Stimulated activated CD4-positive, alpha-beta T cell treated with anti-CD3 and anti-CD28 coated beads, TNF-alpha, amount 100 ng/mL, for 24 hours (primary cell): ENCODE results near the gene EGF.

Experiments used
- DNase-seq, 3 experiments: peaks; one replicate each; pipeline ENCODE4 v3.0.0-alpha.2; 2020; ENCODE audit warnings: low read depth in 3 of 3

EGF gene

DNA sequence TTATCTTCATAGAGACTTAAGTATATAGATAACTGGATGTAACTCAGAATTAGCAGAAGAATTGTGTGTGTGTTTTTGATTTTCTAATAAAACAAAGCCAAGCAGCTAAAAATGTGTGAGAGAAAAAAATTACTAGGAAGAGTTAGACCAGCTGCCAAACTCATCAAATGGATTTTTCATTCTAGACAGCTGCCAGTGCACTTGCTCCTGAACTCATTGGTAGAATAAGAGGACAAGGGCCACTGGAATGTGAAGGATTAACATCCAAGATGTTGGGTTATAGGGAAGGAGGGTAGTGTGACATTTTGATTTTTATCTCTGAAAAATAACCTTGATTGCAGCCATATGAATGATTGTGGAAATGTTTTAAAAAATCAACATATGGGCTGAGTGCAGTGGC, 49.7 kb downstream of the EGF start:
- DNase-seq = no peak

DNA sequence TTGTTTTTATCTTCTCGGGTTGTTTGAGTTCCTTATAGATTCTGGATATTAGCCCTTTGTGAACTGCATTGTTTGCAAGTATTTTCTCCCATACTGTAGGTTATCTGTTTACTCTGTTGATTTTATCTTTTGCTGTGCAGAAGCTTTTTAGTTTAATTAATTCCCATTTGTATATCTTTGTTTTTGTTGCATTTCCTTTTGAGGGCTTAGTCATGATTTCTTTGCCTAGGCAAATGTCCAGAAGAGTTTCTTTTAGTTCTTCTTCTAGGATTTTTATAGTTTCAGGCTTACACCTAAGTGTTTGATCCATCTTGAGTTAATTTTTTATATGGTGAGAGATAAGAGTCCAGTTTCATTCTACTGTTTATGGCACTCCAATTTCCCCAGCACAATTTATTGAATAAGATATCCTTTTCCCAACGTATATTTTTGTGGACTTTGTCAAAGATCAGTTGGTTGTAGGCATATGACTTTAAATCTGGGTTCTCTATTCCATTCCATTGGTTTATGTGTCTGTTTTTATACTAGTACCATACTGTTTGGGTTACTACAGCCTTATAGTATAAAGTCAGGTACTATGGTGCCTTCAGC, 54.3 kb downstream of the EGF start:
- DNase-seq = no peak

DNA sequence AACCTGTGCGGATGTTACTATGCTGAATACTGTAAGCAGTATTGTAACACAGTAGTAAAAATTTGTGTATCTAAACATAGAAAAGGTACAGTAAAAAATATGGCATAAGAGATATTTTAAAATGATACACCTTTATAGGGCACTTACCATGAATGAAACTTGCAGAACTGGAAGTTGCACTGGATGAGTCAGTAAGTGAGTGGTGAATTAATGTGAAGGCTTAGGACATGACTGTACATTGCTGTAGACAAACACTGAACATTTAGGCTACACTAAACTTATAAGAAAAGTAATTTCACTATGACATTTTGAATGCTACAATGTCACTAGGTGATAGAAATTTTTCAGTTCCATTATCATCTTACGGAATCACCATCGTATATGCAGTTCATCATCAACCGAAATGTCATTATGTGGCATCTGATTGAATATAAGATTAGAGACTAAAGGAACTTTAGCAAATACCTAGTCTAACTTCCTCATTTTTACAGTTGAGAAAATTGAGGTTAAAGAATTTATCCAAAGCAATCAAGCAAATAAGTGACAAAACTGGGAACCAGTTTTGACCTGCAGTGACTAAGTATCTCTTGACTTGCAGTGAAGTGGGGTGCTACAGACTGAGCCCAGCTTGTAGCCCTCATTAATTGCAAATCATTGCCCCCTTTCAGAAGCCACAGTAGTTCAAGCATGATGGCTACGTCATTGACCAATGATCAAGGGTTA, 55.3 kb downstream of the EGF start:
- DNase-seq = no peak

DNA sequence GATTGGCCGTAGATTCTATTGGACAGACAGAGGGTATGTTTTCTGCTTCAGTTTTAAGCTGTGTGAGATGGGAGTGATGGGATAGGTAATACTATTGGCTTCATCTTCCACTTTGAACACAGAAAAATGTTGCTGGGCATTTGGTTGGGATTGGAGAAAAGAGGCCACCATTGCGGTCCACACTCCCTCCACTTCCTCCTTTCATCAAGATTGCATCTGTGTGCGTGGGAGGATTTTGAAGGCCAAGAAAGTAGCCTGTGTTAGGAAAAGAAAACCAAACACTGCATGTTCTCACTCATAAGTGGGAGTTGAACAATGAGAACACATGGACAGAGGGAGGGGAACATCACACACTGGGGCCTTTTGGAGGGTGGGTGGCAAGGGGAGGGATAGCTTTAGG, 56.4 kb downstream of the EGF start:
- no peak for DNase-seq

DNA sequence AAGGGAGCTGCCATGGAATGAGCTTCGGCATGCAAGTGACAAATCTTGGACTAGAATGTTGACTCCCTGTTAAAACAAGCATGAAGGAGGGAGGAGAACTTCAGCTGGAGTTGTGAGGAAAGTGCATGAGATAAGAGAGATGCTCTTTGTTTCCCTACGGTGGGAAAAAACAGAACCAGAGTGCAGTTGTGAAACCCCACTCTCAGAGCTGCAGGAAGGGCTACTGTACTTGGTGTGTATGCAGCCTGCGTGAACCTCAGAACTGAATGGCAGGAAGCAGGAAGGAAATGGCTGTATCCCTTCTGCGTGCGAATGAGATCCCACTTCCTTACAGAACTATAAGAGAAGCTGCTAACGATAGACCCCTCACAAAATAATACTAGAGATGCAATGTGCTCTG, 57.2 kb downstream of the EGF start:
- DNase-seq = no peak

DNA sequence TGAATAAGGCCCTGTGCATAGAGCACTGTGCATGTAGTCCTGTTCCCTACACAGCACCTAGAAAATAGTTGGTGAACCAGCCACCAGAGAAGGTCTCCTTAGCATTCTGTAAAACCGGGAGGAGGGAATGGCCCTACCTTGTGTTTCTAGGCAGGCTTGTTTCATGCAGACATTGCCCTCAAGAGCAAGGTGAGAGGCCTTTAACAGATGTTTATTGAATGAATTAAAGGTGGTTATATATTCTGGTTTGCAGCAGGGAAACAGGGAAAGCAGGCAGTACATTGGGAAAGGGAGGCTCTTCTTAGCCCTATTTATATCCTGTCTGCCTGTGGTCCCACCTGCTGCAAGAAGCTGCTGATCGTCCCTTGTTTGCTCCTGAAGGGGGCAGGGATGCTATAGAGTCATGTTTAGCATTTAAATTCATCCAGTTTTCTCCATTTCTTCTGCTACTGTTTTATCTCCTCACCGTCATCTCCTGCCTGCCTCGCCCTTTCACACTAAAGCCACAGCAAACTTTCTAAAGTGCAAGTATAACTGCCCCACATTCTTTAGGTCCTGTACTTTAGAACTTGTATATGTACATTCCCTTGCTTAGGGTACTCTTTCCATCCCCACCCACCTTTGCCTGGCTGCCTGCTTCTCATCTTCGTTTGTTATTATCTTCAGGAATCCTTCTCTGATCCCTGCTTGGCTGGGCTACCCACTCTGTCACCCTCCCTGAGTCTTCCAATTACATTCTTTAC, 60.3 kb downstream of the EGF start:
- DNase-seq = no peak

DNA sequence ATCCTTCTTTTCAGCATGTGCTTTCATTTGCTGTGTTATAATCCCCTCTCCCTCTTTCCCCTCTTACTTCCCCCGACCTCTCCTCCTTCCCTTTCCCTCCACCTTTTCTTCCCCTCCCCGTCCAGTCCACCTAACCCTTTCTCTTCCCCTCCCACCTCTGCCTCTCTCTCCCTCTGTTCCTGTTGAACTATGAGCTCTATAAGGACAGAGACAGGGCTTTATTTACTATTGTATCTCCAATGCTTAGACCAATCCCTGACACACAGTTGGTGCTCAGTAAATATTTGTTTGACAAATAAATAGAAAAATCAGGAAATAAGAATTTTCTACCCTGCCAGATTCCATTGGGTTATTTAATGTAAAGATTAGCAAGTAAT, 60.8 kb downstream of the EGF start:
- DNase-seq = no peak

DNA sequence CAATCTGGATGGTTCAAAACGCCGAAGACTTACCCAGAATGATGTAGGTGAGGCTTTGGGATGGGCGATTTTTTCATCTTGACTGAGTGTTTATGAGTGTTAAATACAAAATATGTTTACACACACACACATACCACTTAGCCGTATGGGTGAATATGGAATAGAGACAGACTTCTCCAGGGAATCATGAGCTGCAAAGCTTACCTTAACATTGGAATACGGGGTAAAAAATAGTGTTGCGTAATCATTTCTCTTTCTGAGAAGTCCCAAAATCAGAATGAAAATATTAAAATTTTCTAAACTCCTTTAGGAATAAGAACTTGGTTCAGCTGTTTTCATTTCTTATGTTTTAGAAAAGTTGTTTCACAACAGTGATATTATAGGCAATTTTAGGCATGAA, 63.5 kb downstream of the EGF start:
- no peak for DNase-seq

DNA sequence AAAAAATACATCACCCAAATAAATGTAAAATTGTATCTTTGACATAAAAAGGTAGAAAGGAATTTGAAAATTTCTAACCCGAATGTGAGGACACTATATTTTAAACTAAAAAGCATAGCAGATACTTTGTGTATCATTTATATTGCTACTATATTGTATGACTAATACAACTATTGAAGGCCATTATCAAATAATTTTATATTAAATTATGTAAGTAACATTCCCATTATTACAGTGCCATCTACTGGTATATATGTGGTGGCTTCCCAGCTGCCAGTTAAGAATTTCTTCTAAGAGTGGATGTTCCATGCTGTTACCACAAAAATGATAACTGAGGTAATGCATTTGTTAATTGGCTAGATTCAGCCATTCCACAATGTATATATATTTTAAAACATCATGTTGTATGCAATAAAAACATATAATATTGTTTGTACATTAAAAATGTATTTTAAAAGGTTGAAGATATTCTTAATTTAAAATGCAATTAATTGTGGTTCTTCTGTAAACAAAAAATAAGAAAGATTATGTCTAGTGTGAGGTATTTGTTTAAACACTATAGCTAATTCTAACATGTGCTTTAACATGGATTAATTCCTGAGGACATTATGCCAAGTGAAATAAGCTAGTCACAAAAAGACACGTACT, 65.3 kb downstream of the EGF start:
- DNase-seq = no peak

DNA sequence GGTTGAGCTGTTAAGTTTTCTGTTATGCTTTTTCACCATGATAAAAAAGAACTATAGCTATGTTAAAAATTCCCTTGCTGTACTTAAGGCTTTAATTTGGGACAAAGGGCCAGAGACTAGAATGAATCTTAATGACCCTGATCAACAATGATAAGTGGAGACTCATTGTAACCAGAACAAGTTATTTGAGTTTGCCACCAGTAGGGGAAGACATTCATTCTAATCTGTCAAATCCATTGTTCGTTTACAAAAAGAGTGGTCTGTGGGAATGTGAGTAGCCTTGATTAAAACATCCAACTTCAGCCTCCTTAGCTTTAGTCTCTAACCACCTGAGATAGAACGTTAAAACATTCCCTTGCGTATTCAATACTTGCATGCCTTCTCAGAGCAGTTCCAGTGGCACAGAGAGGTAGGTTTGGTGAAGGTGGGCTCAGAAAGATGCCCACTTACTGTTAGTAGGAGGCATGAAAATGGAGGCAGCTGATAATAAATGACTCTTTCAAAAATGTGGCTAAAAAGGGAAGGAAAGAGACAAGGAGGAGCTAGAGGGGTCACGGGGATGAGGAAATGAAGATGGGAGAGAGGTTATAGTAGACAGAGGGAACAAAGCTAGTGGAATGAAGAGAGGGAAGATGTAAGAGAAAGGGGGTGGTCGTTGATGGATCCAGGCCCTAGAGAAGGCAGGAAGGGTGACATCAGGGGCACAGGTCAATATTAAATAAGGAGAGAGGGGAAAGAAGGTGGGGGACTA, 66.2 kb downstream of the EGF start:
- DNase-seq = no peak

DNA sequence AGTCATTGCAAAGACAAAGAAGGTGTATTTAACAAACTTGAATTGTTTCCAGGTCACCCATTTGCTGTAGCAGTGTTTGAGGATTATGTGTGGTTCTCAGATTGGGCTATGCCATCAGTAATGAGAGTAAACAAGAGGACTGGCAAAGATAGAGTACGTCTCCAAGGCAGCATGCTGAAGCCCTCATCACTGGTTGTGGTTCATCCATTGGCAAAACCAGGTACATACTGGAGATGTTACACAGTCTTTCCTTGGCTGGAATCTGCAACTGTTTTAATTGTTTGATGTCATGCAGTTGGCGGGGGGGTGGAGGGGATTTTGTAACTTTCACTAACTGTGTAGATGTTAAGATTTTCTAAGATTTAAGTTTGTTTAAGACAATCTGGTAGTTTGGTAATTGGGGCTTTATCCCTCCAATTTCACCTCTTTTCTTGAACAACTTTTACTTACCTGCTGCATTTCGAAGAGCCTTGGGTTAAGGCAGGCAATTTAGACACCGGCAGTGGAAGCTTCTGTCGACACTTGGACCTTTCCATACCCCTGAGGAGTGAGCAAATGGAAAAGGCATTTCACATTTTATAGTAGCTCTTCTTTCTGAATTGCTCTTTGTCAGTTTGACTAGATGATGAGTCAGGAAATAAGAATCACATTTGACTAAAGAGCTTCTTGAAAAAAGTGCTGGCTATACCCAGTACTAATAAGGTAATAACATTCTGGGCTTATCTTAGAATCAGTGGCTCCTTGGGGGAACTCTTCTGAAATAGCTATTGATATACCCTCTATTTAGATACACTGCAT, 67.4 kb downstream of the EGF start:
- no peak for DNase-seq

DNA sequence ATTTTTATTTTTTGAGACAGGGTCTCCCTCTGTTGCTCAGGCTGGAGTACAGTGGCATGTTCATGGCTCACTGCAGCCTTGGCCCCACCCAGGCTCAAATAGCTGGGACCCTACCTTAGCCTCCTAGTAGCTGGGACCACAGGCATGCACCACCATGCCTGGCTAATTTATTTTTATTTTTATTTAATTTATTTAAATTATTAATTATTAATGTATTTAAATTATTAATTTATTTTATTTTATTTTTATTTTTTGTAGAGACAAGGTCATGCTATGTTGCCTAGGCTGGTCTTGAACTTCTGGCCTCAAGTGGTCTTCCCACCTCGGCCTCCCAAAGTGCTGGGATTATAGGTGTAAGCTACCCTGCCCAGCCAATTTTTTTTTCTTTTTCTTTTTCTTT, 69.3 kb downstream of the EGF start:
- DNase-seq = no peak

DNA sequence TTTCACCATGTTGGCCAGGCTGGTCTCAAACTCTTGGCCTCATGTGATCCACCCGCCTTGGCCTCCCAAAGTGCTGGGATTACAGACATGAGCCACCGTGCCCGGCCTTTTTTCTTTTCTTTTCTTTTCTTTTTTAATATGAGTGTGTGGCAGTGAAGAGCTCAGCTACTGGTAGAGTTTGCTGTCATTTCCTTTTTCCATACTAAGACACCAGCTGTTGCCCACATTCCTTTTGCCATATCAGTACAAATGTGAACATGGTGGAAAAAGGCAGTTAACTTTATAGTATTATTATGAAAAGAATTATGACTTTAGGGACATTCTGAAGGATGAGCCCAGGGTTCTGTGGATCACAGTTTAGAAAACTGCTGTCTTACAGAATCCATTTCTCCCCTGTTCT, 69.8 kb downstream of the EGF start:
- no peak for DNase-seq

DNA sequence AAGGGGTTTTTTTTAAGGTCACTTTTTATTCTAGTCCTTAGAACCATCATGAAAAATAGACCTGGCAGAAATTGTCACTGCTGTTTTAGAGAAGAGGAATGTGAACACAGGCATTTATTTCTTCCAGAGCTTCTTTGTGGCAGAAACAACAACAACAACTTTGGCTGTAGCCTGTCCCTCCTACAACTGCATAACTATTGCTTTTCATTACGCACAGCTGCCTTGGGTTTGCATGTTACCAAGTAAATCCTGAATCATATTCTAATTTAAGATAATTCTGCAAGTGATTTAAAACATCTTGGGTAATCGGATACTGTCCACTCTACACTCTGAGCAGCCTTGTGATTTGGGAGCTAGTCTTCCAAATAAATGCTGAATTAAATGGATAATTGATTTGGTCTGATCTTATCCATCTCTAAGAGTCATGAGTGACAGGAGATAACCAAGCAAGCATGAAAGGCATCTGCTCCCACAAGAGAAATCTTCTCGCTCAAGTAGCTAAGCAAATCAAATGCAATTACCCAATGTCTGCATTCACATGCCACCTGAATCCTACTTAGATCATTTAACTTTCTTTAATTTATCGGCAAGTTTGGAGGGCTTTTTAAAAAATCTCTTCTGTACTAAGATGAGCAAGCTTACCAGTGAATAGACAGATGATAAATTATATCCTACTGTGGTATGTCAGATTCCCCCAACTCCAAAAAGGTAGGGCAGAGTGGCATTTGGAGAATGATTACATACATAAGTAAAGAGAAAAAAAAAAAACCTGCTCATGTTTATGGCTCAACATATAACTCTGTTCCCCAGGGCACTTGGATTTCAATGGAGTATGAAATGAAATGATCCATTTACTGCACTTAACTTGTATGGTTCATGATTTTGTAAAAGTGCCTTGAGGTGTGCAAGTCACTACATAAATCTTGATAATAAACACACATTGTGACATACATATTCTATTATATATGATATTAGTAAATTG, 73.6 kb downstream of the EGF start:
- no peak for DNase-seq

DNA sequence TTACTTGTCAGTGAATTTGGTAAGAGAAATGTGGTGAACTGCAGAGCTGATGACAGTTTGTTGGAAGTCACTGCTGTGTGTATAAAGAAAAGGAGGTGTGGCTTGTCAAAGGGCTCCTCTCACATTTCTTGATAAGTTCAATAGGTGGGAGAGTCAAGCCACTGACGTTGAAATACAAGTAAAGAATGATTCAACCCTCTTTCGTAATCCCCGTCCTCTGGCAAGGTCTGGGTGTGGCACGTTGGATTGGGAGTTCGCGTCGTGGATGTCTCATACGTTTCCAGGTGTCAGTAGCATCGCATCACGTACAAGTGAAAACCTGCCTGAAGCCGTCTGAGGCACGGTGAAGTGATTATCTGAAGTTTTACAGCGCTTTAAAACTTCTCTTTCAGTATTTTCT, 76.4 kb downstream of the EGF start:
- DNase-seq = no peak

DNA sequence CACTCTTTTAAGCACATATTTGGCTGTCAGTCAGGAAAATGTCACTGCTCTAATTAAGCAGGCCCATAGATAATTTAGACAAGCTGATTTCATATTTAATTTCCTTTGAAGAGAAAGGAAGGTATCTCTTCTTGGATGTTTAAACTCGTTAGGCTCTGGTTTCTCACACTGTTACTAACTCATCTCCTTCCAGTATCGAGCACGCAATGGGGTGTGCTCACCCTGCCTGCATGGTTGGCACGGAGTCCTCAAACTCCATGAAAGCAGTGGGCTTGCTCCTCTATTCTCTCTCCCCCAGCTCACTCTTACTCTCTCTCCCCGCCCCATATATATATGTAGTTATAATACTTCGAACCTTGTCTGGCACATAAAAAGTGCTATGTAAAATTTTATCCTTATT, 76.9 kb downstream of the EGF start:
- DNase-seq = no peak

DNA sequence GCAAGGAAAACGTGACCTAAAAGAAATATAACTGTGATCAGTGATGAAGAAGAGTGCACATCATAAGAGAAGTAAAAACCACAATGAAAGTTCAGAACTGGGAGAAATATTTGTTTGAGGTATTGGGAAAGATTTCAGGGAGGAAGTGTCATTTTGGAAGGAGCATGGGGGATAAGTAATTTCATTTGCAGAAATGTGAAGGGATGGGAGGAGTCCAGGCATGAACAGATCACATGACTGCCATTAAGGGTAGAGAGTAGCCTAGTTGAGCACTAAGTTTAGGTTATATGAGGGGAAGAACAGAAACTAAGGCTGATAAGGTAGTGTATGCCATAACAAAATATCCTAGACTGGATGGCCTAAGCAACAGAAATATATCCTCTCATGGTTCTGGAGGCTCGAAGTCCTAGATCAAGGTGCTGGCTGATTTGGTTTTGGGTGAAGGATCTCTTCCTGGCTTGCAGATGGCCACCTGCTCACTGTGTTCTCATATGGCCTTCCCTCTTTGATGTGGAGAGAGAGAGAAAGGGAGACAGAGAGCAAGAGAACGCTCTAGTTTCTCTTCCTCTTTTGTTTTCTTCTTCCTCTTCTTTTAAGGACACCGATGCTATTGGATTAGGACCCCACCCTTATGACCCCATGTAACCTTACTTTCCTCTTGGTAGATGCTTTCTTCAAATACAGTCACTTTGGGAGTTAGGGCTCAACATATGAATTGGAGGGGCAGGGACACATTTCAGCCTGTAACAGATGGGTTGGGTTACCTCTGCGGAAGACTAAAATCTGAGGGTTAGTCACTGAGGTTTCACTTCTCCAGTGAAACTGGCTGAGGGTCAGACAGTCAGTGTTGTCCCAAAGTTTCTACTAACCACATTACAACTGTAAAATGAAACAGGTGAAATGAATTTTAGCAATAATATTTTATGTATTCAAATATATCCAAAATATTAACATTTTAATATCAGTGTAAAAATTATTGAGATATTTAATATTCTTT, 77.9 kb downstream of the EGF start:
- DNase-seq = no peak

DNA sequence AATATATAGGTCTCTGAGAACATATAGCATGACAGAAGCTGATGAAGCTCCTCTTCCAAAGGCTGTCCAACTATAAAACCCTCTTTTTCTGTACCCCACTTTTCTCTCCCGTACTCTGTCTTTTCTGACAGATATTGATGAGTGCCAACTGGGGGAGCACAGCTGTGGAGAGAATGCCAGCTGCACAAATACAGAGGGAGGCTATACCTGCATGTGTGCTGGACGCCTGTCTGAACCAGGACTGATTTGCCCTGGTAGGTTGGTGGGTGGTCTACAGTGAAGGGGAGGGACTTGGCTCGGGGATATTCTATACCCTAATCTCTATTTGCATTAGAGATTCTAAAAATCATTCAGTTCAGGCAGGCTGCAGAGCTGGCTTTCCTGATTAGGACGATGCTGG, 80.4 kb downstream of the EGF start:
- DNase-seq = no peak

DNA sequence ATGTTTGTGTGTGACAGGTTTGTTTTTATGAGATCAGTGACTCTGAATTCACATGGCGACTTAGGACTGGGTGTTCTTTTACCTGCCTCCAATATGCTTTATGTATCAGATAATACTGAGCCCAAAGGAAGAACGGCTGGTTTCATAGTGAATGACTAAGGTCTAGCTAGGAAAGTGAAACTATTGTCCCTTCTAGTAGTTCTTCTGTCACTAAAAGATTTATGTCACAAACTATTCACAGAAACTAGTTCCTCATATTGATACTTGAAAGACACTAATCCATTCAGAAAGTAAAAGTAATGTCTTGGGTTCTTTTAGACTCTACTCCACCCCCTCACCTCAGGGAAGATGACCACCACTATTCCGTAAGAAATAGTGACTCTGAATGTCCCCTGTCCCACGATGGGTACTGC, 81.7 kb downstream of the EGF start:
- DNase-seq = no peak
